GM19328 (cell line): ENCODE data around the gene CD48.

Experiments
- ATAC-seq: cut with Tn5 transposase; IDR thresholded peaks from one replicate; pipeline ENCODE4 v1.9.1; 2021; ENCODE audit warnings: mild to moderate bottlenecking, moderate library complexity; ENCODE audit not compliant: unreplicated experiment

The CD48 gene

GRCh38 chr1:160636547-160636946 is 75.1 kb downstream of the CD48 start:
- ATAC-seq, result no peak

- no peak for ATAC-seq
Observed at GRCh38 chr1:160636076-160636475, 75.5 kb downstream of the CD48 start.

GRCh38 chr1:160634543-160635491 is 76.8 kb downstream of the CD48 start:
- ATAC-seq, result no peak

GRCh38 chr1:160633330-160633903 is 78.2 kb downstream of the CD48 start:
- ATAC-seq, result no peak

- no peak for ATAC-seq
Observed at GRCh38 chr1:160631983-160632625, 79.5 kb downstream of the CD48 start.

GRCh38 chr1:160630523-160631451 is 80.8 kb downstream of the CD48 start:
- ATAC-seq, result no peak

- no peak for ATAC-seq
Observed at GRCh38 chr1:160629286-160630210, 82.1 kb downstream of the CD48 start.

GRCh38 chr1:160628799-160629263 is 82.8 kb downstream of the CD48 start:
- ATAC-seq, result no peak
